Uterus (tissue), 4 donors: ENCODE results near the gene SNX19. TPM values are rescaled to one million over a fixed set of nuclear protein-coding genes. Genes with fewer than 3 reads are reported as not detected.

Experiments
- DNase-seq, 2 donors: peaks; one replicate each; pipeline ENCODE4 v3.0.0-alpha.2; 2019 to 2020
- H3K27ac ChIP-seq, 2 donors: fragments of 200-600 bp; sonication (generic); 1 replicate in 1 of 2; 2 replicates in 1 of 2; pipeline ENCODE4 v1.5.1; 2016 to 2018
- H3K27me3 ChIP-seq, 2 donors: fragments of 200-600 bp; sonication (generic); one replicate each; pipeline ENCODE4 v1.5.1; 2018 to 2019; ENCODE audit warnings: control low read depth in 1 of 2
- H3K36me3 ChIP-seq, 2 donors: fragments of 200-600 bp; sonication (generic); one replicate each; pipeline ENCODE4 v1.5.1; 2019; ENCODE audit warnings: control low read depth in 1 of 2
- H3K4me1 ChIP-seq, 2 donors: fragments of 200-600 bp; sonication (generic); one replicate each; pipeline ENCODE4 v1.5.1; 2018 to 2019; ENCODE audit warnings: control low read depth in 1 of 2
- H3K4me3 ChIP-seq, 2 donors: fragments of 200-600 bp; sonication (generic); 1 replicate in 1 of 2; 2 replicates in 1 of 2; pipeline ENCODE4 v1.5.1; 2018 to 2019; ENCODE audit warnings: mild to moderate bottlenecking in 1 of 2
- H3K9me3 ChIP-seq, 2 donors: fragments of 200-600 bp; sonication (generic); one replicate each; pipeline ENCODE4 v1.5.1; 2019; ENCODE audit warnings: control low read depth in 1 of 2
- POLR2A ChIP-seq, 2 donors: fragments of 450-650 bp; IDR thresholded peaks; one replicate each; pipeline ENCODE4 v1.6.1; 2016; ENCODE audit warnings: antibody characterized with exemption in 2 of 2, mild to moderate bottlenecking in 1 of 2, moderate library complexity in 1 of 2
- intact Hi-C: fragments of 100-400 bp; cut with DNase I; formaldehyde crosslinking; loops from one replicate; pipeline ENCODE4 v1.15.1; 2023; ENCODE audit warnings: low total_unique reads
- total RNA-seq, 4 donors: library from RNA; depleted of rRNA in 3 of 4; stranded (reverse); fragments of >200 nt in 3 of 4; gene quantifications; one replicate each; pipeline versions ENCODE4 v1.1.0 to v1.2.4, GENCODE V29; 2014 to 2023
- TF ChIP-seq, protein P1 (sequence below), 4 experiments: fragments of 200-600 bp in 2 of 4; fragments of 450-650 bp in 2 of 4; sonication (generic) in 2 of 4; IDR thresholded peaks; one replicate each; pipeline ENCODE4 v1.5.1; 2016 to 2019; ENCODE audit warnings: antibody characterized with exemption in 4 of 4, mild to moderate bottlenecking in 2 of 4, moderate library complexity in 1 of 4
- donor health status: DM: yes; HTN: yes; CAD: no.

Gene SNX19
- total RNA-seq, 4 donors from 2014 or later = 24.4 to 226 (median 82.3) TPM

DNA sequence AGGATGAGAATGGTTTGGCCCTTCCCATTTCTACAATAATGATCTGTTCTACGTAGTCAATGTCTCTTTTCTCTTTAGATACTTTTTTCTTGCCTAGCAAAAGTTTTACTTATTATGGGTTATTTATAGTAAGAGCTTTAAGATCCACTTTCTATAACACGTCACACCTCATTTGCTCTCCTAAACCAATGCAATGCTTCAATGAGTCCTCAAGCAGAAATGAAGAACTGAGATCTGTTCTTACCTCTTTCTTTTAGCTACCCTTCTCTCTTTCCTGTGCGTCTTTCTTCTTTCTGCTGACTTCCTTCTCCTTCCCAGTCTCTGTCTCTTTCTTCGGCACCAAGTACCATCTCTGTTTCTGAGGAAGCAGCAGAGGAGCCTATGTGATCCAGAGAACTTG lies 61.8 kb downstream of the SNX19 start:
- Histone ChIP-seq H3K36me3 (no peaks in the 10 kb centered on the region), H3K27ac (no peak overlapping the region), H3K27me3 (no peaks in the 10 kb centered on the region), H3K4me1 (no peaks in the 10 kb centered on the region), H3K4me3 (no peak overlapping the region), H3K9me3 (no peaks in the 10 kb centered on the region)
- no peak for DNase-seq
- TF ChIP-seq POLR2A (IDR thresholded peaks at IDR 0.05) = no peak
- TF ChIP-seq, protein P1, sequence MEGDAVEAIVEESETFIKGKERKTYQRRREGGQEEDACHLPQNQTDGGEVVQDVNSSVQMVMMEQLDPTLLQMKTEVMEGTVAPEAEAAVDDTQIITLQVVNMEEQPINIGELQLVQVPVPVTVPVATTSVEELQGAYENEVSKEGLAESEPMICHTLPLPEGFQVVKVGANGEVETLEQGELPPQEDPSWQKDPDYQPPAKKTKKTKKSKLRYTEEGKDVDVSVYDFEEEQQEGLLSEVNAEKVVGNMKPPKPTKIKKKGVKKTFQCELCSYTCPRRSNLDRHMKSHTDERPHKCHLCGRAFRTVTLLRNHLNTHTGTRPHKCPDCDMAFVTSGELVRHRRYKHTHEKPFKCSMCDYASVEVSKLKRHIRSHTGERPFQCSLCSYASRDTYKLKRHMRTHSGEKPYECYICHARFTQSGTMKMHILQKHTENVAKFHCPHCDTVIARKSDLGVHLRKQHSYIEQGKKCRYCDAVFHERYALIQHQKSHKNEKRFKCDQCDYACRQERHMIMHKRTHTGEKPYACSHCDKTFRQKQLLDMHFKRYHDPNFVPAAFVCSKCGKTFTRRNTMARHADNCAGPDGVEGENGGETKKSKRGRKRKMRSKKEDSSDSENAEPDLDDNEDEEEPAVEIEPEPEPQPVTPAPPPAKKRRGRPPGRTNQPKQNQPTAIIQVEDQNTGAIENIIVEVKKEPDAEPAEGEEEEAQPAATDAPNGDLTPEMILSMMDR (IDR thresholded peaks at IDR 0.05) = no peak
- intact Hi-C loops = no loop called here

DNA sequence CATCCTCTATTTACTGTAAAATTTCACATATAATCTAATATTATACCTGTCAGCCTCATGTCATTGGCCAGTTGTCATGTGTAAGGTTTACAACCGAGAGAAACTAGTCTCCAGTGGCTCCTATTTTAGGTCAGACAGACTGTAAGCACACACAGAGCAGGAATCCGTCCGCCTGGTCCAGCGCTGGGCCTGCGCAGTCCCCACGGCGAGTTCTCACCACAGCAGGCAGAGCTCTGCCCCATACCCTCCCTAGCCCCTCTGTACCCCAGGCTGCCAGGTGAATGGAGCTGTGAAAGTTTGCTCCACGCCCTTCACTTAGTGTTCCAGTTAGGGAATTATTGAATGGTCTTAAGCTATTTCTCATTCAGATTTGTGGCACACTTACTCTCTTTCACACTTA lies 63.7 kb downstream of the SNX19 start:
- Histone ChIP-seq H3K36me3 (no peaks in the 10 kb centered on the region), H3K27me3 (no peaks in the 10 kb centered on the region), H3K4me3 (no peak overlapping the region), H3K27ac (no peak overlapping the region), H3K4me1 (no peaks in the 10 kb centered on the region), H3K9me3 (no peaks in the 10 kb centered on the region)
- no peak for DNase-seq
- no peak for TF ChIP-seq POLR2A (IDR thresholded peaks at IDR 0.05)
- TF ChIP-seq, protein P1 (IDR thresholded peaks at IDR 0.05) = no peak
- intact Hi-C loops = no loop called here

DNA sequence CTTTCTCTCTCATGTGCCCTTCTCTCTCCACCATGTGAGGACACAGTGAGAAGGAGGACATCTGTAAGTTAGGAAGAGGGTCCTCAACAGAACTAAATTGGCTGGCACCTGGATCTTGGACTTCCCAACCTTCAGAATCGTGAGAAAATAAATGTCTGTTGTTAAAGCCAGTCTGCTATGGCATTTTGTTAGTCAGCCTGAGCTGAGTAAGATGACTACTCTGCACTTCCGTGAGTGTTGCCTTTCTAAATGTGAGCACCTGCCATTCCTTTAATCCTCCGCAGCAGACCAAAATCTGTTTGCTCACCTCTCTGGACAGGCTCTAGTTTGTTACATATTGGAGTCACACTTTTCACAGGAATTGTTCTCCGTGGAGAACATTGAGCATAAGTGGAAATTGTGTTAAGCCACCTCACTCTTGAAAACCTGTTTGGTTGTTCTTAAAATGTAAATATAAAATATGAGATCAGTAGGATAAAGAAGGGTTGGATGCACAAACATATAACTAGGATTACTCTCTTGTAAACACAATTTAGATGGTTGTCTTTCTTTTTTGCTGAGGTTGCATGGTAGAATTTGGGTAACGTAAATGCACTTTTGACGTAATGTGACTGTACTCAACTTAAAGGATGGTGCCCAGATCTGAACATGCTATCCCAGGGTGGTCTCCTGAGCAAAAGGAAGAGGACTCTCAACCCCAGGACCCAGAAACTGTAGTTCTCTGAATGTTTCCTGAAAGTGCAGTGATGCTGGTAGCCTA lies 65.9 kb downstream of the SNX19 start:
- Histone ChIP-seq H3K27me3 (no peaks in the 10 kb centered on the region), H3K36me3 (no peaks in the 10 kb centered on the region), H3K9me3 (no peaks in the 10 kb centered on the region), H3K27ac (no peak overlapping the region), H3K4me3 (no peak overlapping the region), H3K4me1 (no peaks in the 10 kb centered on the region)
- DNase-seq = no peak
- intact Hi-C loops = no loop called here
- TF ChIP-seq POLR2A (IDR thresholded peaks at IDR 0.05) = no peak
- TF ChIP-seq, protein P1 (IDR thresholded peaks at IDR 0.05) = no peak

DNA sequence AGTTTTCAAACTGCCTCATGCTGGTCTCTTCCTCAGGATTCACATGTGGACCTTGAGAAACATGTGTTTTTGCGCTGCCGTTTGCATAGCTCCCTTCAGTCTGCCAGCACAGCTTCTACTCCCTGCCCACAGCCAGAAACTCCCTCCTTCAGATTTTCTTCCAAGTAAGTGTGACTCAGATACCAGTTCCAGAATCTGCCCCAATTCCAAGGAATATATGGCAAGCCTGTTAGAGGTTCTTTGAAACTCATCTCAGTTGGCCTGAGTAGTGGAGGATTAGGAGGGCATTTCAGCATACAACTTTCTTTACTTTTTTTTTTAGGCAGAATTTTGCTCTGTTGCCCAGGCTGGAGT lies 67.1 kb downstream of the SNX19 start:
- no peak overlapping the region for H3K27ac ChIP-seq
- H3K4me3 ChIP-seq = no peak overlapping the region
- H3K36me3 ChIP-seq = no peaks in the 10 kb centered on the region
- no peaks in the 10 kb centered on the region for H3K27me3 ChIP-seq
- TF ChIP-seq POLR2A (IDR thresholded peaks at IDR 0.05) = no peak
- TF ChIP-seq, protein P1 (IDR thresholded peaks at IDR 0.05) = no peak
- no peaks in the 10 kb centered on the region for H3K4me1 ChIP-seq
- intact Hi-C loops = no loop called here
- no peaks in the 10 kb centered on the region for H3K9me3 ChIP-seq
- DNase-seq = no peak

DNA sequence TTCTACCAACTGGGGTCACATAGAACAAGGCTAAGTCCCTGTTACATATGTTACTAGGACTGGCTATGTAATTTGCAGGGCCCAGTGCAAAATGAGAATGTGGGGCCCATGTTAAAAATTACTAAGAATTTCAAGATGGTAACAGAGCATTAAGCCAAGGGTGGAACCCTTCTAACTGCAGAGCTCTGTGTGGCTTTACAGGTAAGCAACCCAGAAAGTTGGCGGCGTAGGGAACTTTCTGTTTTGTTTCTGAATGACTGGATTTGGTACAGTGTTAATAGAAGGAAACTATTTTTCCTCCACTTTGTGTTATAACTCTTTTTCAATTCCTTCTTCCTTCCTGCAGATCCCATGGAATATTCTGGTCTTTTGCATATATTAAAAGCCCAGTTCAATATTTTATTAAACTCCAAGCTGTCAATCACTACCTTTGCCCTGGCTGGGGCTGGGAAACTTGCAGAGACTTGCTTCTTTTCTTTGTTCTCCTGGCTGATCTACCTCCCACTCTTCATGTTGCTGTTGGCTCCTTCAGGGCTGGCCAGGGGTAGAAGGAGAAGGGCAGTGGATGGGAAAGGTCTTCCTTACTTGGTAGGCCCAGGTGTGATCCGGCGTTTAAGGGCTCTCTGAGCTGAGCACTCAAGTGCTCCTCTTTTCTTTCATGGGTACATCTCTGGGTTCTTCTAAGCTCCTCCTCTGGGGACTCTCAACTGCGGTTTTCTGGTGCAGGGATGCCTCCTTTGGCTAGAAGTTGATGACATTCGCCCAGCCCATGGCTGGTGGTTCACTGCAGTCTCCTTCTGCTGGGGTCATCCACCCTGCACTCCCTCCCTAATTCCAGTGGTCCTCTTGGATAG lies 67.7 kb downstream of the SNX19 start:
- no peak for DNase-seq
- no peak overlapping the region for H3K4me3 ChIP-seq
- no peaks in the 10 kb centered on the region for H3K4me1 ChIP-seq
- no peaks in the 10 kb centered on the region for H3K9me3 ChIP-seq
- no peak overlapping the region for H3K27ac ChIP-seq
- no peaks in the 10 kb centered on the region for H3K36me3 ChIP-seq
- H3K27me3 ChIP-seq = no peaks in the 10 kb centered on the region
- no peak for TF ChIP-seq POLR2A (IDR thresholded peaks at IDR 0.05)
- TF ChIP-seq, protein P1 (IDR thresholded peaks at IDR 0.05) = no peak
- intact Hi-C loops = no loop called here
